Measurements from ENCODE around the gene B9D2. TPM values are rescaled to one million over a fixed set of nuclear protein-coding genes. Genes with fewer than 3 reads are reported as not detected.
"Not testable (repeated sequence)": the region's sequence is repeated elsewhere in the genome, so short reads cannot be mapped to it uniquely, and the experiment has no call there.

Gene B9D2
- total RNA-seq, 1 experiment from 2014 or later = 18.4 TPM

DNA sequence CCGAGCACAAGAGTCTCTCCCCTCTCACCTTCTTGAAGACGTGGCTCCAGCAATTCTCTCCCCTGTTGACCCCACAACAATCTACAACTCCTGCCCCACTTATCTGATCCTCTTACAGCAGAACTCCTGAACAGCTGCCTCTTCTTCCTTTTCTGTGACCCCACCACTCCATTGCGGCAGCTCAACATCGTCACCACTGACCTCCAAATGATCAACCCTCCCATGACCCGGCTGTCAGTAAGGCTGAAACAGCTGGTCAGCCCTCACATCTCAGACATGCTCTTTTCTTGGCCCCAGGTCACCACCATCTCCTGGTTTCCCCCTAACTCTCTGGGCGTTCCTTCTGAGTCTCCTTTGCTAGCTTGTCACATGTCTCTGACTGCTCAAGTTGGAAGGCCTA lies 31.4 kb upstream of the B9D2 start:
- DNase-seq (ENCODE audit: low spot score) = no peak
- in situ Hi-C loops (cut with HindIII; ENCODE audit: low sequenced_read_pairs) = no loop called here

DNA sequence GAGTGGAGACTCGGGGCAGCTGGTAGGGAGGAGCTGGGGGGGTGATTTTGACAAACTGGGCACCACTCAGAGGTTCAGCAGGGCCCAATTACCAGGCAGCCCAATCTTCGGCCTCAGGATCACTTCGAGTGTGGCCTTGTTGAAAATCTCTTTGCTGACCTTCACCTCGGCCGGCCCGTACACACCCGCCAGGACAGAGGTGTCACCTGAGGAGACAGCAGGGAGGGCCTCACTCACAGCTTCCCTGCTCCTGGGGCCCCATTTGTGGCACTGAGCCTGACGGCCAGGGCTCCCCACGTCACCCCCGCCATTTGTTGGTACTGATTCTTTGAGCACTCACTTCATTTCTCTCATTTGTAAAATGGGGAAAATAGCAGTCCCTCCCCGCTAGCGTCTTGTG lies 28.8 kb upstream of the B9D2 start:
- in situ Hi-C loops (cut with HindIII; ENCODE audit: low sequenced_read_pairs) = no loop called here
- no peak for DNase-seq (ENCODE audit: low spot score)

DNA sequence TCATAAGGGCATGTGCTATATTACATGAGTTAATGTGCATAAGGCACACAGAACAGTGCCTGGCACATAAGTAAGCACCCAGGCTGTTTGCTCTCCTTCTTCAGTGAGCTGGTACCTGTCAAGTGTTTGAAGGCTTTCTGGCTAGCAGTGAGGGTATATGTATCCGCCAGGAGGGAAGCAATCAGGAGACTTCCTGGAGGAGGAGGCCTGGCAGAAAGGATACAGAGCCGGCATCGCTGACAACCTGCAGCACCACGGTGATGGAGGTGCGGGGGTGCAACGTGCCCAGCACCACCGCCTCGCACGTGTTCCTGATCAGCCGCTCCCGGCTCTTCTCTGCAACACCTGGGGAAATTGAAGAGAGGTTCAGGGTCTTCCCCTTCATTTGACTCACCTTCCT lies 27.7 kb upstream of the B9D2 start:
- in situ Hi-C loops (cut with HindIII; ENCODE audit: low sequenced_read_pairs) = no loop called here

GRCh38 chr19:41386442-41386841 lies 22.5 kb upstream of the B9D2 start:
- no peak for DNase-seq (ENCODE audit: low spot score)
- in situ Hi-C loops (cut with HindIII; ENCODE audit: low sequenced_read_pairs) = no loop called here

More for the DNA sequence above, 27.7 kb upstream of the B9D2 start:
- DNase-seq (ENCODE audit: low spot score) = no peak

DNA sequence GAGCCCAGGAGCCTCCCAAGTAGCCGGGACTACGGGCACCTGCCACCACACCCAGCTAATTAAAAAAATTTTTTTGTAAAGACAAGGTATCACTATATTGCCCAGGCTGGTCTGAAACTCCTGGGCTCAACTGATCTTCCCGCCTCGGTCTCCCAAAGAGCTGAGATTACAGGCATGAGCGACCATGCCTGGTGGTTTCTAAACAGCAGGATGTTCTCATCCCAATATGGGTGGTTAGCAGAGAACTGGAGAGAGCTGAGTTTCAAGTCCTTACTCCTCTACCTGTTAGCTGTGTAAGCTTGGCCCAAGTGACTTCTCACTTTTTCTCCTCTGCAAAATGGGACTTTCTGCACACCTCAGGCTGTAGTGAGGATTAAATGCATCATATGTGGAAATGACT lies 20.4 kb upstream of the B9D2 start:
- no peak for DNase-seq (ENCODE audit: low spot score)
- in situ Hi-C loops (cut with HindIII; ENCODE audit: low sequenced_read_pairs) = no loop called here

GRCh38 chr19:41381536-41381935 lies 17.6 kb upstream of the B9D2 start:
- in situ Hi-C loops (cut with HindIII; ENCODE audit: low sequenced_read_pairs); DNase-seq (ENCODE audit: low spot score): not testable (repeated sequence)

DNA sequence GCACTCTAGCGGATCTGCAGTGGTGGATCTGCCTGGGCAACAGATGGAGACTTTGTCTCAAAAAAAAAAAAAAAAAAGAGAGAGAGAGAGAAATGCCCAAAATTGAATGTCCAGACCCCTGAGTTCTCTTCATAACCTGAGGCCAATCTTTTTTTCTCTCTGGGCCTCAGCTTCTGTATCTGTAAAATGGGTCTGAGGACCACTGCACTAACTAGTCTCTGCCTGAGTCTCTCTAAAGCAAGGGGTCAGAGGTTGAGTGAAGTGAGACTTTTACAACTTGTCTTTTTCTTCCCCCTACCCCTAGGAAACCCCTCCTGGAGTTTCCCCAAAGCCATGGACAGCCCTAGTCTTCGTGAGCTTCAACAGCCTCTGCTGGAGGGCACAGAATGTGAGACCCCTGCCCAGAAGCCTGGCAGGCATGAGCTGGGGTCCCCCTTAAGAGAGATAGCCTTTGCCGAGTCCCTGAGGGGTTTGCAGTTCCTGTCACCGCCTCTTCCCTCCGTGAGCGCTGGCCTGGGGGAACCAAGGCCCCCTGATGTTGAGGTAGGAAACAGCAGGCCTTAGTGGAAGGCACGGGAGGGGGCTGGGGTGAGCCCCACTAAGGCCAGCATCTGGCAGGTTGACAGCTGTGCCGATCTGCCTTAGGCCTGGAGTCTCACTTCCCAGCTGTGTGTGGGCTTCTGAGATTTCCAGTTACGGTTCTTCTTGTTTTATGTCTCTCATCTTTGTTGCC lies 14.2 kb upstream of the B9D2 start:
- no peak for DNase-seq (ENCODE audit: low spot score)
- in situ Hi-C loops (cut with HindIII; ENCODE audit: low sequenced_read_pairs) = no loop called here

GRCh38 chr19:41376998-41377365 lies 13.0 kb upstream of the B9D2 start:
- DNase-seq (ENCODE audit: low spot score) = no peak
- in situ Hi-C loops (cut with HindIII; ENCODE audit: low sequenced_read_pairs) = no loop called here

DNA sequence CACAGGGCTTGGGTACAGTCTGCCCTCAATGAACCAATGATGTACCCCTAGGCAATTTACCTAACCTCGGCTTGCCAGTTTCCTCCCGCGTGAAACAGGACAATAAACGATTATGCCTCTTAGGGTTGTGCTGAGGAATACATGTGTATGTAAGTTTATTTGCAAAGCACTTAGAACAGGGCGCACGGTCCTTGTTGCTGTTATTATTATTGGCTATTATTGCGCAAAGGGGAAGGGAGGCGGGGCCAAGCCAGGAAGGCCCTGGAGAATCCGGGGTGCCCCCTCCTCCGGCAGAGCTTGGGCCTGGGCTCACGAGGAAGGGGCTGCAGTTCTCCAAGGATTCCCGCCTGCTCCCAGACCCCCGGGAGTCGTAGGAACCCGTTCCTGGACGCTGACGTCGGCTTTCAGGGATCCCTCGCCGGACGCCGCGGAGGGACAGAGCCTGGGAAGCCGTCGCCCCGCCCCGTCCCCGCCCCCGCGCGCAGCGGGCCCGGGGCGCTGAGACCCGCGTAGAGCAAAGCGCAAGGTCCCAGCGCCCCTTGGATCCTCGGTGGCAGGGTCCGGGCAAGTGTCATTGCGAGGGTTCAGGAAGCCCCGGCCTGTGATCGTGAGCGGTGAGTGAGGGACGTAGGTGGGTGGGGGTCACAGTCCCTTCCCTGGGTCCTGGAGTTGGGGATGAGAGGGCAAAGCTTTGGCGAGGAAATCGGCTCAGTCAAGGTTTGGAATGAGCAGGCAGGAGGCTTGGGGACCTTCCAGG lies 12.5 kb upstream of the B9D2 start, which contains the start of gene TMEM91:
TSS of gene TMEM91 (plus strand) at position 293 of the 757 bp plus-strand sequence. CDS start 1,777 bp downstream, outside the sequence.
- no peak for DNase-seq (ENCODE audit: low spot score)

DNA sequence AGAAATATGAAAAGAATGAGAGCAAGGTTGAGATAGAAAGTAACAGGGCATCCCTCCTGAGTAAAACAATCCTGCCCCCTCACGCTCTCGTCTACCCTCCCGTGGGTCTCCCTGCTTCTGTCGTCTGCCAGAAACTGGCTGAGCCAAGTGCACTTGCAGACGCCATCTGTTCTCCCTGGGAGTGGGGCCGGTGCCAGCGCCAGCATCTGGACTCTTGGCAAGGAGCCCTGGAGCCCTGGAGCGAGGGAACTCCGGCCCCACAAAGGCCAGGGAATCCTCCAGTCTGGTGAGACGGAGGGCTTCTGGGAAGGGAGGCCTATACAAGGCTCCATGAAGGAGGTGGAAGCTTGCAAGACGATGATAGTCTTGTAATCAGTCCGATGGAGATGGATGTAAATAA lies 10.0 kb upstream of the B9D2 start:
- in situ Hi-C loops (cut with HindIII; ENCODE audit: low sequenced_read_pairs) = no loop called here
- peak; percentile 80 for DNase-seq (ENCODE audit: low spot score)

More for the DNA sequence above, 12.5 kb upstream of the B9D2 start, which contains the start of gene TMEM91:
- in situ Hi-C loops (cut with HindIII; ENCODE audit: low sequenced_read_pairs) = no loop called here

DNA sequence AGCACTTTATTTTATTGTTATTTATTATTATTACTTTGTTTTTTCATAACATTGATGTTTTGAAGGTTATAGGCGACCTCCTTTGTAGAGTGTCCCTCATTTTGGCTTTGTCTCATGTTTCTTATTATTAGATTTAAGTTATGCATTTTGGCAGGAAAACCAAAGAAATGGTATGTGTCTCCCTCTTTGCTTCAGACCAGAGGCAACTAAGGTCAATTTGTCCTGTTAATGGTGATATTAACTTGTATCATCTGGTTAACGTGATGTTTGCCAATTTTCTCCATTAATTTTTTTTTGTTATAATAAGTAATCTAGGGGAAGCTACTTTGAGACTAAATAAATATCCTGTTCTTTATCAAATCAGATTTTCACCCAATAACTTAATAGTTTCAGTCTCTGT lies 8.6 kb upstream of the B9D2 start:
- in situ Hi-C loops (cut with HindIII; ENCODE audit: low sequenced_read_pairs) = no loop called here

GRCh38 chr19:41371541-41371940 lies 7.6 kb upstream of the B9D2 start:
- no peak for DNase-seq (ENCODE audit: low spot score)
- in situ Hi-C loops (cut with HindIII; ENCODE audit: low sequenced_read_pairs) = no loop called here

More for the DNA sequence above, 8.6 kb upstream of the B9D2 start:
- DNase-seq (ENCODE audit: low spot score) = no peak

GRCh38 chr19:41371119-41371518 lies 7.2 kb upstream of the B9D2 start:
- in situ Hi-C loops (cut with HindIII; ENCODE audit: low sequenced_read_pairs); DNase-seq (ENCODE audit: low spot score): not testable (repeated sequence)

DNA sequence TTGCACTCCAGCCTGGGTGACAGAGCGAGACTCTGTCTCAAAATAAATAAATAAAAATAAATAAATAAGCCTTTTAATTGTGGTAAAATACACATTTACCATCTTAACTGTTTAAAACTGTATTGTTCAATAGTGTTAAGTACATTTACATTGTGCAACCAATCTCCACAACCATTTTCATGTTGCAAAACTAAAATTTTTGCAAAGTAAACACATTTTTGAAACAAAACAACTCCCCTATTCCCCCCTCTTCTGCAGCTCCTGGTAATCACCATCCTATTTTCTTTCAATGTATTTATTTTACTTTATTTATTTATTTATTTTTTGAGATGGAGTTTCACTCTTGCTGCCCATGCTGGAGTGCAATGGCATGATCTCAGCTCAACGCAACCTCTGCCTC lies 5.8 kb upstream of the B9D2 start:
- no peak for DNase-seq (ENCODE audit: low spot score)
- in situ Hi-C loops (cut with HindIII; ENCODE audit: low sequenced_read_pairs) = no loop called here

- DNase-seq (ENCODE audit: low spot score) = no peak
- in situ Hi-C loops (cut with HindIII; ENCODE audit: low sequenced_read_pairs) = no loop called here
Observed at GRCh38 chr19:41367848-41368301, 3.9 kb upstream of the B9D2 start.

DNA sequence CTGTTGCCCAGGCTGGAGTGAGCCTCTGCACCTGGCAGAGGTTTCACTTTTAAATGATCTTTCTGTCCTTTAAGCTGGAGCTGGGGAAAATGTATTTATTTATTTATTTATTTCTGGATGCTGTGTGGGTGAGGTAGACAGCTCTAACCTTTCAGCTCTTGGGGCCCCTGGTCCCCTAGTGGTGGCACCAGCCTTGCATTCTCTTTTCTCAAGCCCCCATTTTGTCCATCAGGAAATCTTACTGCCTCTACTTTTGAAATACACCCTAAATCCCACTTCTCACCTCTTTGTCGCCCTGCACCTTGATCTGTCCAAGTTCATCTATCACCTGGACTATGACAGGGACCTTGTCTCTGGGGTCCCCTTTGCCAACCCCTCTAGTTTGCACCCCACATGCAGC lies 2.1 kb upstream of the B9D2 start:
- in situ Hi-C loops (cut with HindIII; ENCODE audit: low sequenced_read_pairs) = no loop called here
- no peak for DNase-seq (ENCODE audit: low spot score)

- DNase-seq (ENCODE audit: low spot score) = no peak
- in situ Hi-C loops (cut with HindIII; ENCODE audit: low sequenced_read_pairs) = no loop called here
Observed at GRCh38 chr19:41364524-41365391, 809 bp upstream of the B9D2 start.

DNA sequence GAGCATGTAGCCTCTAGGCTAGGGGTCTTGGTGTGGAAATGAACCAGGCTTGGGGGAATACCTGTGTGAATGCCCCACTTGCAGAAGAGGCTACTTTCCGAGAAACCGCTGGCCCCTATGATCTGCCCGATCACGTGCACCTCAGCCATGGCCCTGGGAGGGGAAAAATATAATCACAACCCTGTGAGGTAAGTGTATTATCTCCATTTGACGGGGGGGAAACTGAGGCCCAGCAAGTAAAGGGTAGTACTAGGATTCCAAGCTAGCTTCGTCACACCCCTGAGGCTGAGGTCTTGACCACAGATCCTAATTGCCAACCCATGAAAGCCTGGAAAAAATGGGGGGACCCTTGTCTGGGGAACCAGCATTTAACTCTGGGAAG lies 587 bp downstream of the B9D2 start:
- in situ Hi-C loops (cut with HindIII; ENCODE audit: low sequenced_read_pairs) = no loop called here

DNA sequence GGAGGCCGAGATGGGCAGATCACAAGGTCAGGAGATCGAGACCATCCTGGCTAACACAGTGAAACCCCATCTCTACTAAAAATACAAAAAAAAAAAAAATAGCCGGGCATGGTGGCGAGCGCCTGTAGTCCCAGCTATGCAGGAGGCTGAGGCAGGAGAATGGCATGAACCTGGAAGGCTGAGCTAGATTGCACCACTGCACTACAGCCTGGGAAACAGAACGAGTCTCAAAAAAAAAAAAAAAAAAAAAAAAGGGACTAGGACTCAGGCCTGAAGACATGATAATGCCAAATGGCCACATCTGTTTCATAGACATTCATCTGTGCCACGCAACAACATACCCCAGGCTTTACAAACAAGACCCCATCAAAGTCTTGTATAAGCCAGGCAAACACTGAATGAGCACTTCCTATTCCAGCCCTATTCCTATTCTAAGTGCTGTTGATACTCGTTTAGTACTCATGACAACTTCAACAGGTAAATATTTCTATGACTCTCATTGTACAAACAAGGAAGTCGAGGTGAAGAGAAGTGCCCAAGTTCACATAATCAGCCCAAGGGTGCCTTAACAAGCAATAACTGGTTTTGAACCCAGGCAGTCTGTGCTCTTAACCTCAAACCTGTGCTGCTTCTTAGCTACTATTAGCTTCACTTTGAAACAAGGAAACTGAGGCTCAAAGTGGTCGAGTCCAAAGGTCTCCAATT lies 1.7 kb downstream of the B9D2 start:
- no peak for DNase-seq (ENCODE audit: low spot score)
- in situ Hi-C loops (cut with HindIII; ENCODE audit: low sequenced_read_pairs) = no loop called here

More for the DNA sequence above, 587 bp downstream of the B9D2 start:
- DNase-seq (ENCODE audit: low spot score) = no peak

Data from G401 (cell line).